Activated naive CD8-positive, alpha-beta T cell treated with anti-CD3 and anti-CD28 coated beads, Interleukin-2, amount 50 U/mL, for 16 hours (primary cell): ENCODE results near the gene KIF23.

ENCODE experiments used
- DNase-seq: peaks from one replicate; pipeline ENCODE4 v3.0.0-alpha.2; 2020; ENCODE audit warnings: low read depth, low spot score

Gene KIF23

DNA sequence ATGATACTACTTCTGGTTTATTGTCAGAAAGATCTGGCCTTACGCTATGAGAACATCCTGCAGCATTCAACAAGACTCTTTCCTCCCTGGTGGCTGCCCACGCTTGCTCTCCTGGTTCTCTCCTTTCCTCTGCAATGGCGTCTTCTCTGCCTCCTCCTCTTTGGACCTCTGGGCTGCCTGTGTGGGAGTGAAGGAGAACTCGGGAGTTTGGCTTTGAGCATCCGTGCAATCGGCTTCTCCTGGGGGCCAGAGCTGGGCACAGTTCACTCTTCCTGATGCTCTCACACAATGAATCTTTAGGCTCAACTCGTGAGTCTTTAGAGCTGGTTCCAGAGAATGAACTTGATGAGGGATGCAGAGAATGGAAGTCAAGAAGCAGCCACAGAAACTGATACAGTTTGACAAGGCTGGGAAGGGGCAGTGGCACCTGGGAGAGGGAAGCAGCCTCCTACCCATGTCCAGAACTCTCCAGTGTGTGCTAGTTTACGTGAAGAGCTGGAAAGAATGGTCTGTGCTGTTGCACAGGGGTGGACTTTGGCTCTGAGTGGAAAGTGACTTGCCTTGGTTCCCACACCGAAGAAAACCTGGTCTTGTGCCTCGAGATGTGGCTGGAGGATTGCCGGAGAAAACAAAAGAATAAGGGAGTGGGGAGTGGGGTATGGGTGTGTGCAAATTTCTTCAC is 76.3 kb downstream of the KIF23 start:
- DNase-seq: no peak

DNA sequence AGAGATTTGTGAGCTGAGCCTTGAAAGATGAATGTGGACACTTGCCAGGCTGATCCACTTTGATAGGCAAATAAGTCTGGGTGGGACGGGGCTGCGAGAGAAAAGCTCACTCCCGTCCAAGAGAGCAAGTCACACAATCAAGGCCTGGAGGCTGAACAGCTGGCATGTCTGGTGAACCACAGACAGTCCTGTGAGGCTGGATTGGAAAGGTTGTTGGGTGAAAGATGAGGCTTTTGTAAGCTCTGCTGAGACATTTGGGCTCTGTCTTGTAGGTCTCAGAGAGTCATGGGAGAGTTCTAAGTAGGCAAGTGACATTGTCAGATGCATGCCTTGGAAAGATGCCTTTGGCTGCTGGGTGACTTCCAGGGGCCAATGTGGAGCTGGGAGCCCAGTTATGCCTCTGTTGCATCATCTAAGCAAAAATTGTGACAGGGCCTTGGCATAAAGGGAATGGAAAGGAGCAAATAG is 76.9 kb downstream of the KIF23 start:
- DNase-seq: no peak

GRCh38 chr15:69493406-69493805 is 79.3 kb downstream of the KIF23 start:
- DNase-seq: no peak

DNA sequence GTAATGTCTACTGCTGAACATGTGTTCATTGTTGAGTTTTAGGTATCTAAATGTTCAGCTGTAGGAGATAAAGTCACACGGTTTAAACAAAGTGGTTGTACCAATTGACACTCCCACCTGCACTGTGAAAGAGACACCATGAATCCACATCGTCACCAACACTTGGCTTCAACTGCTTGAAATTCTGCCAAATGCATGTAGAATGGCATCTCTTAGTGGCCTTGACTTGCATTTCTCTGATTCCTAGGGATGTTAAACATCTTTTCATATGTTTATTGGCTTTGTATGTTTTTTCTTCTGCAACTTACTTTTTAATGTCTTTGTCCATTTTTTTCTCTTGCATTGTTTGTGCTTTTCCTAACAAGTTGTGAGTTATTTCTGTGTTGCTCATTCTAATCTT is 81.9 kb downstream of the KIF23 start:
- DNase-seq: no peak

DNA sequence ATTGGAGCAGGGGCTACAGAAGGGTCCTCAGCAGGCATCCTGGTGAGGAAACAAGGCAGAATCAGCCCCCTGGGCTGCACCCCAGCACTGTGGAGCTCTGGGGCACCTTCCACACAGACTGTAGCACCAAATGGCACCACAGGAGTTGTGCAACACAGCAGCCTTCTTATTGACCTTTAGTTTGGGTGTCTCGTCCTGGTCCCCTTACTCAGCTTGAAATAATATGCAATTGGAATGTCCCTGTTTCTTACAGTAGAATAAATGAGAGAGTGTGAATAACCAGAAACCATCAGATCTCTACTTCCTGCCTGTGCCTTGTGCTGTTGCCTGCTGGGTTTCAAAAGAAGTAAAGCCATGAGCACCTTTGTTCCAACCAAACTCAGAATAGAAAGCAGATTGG is 82.9 kb downstream of the KIF23 start:
- DNase-seq: no peak

DNA sequence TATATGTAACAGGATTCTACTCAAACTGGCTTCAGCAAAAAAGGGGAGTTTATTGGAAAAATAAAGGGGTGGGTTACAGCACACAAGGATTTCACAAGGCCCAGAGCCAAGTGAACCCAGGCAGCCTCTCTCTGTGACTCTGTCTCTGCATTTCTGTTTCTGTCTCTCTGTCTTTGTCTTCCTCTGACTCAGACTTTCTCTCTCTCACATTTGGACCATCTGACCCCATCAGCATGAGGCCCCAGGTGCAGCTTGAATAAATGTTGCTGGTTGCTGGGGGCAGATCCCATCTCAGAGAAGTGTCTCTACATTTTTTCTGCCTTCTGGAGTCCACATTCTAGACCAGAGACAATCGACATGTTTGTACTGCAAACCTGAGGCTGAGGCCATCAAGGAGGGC is 83.5 kb downstream of the KIF23 start:
- no peak for DNase-seq
